PFSK-1 (cell line): Measurements from ENCODE around the gene DDX43.

Experiments used
- POLR2AphosphoS5 ChIP-seq: IDR thresholded peaks from 2 replicates; pipeline ENCODE4 v1.6.1; 2012; ENCODE audit warnings: low read depth, mild to moderate bottlenecking, control low read depth, low read length, moderate library complexity
- SIN3A ChIP-seq: IDR thresholded peaks from 2 replicates; pipeline ENCODE4 v1.6.1; 2012; ENCODE audit warnings: mild to moderate bottlenecking, low read length, moderate library complexity, borderline replicate concordance; ENCODE audit not compliant: insufficient read depth
- TAF1 ChIP-seq: IDR thresholded peaks from 2 replicates; pipeline ENCODE4 v1.6.1; 2012; ENCODE audit warnings: low read length, control low read depth, borderline replicate concordance; ENCODE audit not compliant: insufficient read depth
- TF ChIP-seq, protein P1 (sequence below), 2 experiments: IDR thresholded peaks; 2 replicates each; pipeline versions ENCODE4 v1.6.1 to v1.8.0; 2011 to 2012; ENCODE audit warnings: low read depth in 2 of 2, low read length in 2 of 2, control low read depth in 1 of 2, inconsistent platforms in 1 of 2, mild to moderate bottlenecking in 1 of 2, moderate library complexity in 1 of 2; ENCODE audit not compliant: insufficient read depth in 1 of 2

DNA sequence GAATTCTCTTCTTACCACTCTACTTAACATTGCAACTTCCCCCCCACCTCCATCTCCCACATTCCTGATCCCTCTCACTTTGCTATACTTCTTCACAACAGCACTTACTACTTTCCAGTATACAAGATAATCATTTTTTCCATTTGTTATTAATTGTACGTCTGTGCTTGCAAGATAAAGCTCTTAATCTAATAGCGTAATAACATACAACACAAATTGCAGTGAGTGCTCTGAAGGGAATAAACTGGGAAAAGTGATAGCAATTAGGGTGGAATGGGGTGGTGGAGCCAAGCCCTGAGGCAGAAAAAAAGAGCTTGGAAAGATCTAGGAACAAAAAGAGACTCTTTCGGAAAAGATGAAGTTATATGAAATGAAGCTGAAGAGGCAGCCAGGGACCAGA lies 48.9 kb downstream of the DDX43 start:
- TF ChIP-seq POLR2AphosphoS5 (no peak), TAF1 (no peak), SIN3A (no peak)
- TF ChIP-seq, protein P1, sequence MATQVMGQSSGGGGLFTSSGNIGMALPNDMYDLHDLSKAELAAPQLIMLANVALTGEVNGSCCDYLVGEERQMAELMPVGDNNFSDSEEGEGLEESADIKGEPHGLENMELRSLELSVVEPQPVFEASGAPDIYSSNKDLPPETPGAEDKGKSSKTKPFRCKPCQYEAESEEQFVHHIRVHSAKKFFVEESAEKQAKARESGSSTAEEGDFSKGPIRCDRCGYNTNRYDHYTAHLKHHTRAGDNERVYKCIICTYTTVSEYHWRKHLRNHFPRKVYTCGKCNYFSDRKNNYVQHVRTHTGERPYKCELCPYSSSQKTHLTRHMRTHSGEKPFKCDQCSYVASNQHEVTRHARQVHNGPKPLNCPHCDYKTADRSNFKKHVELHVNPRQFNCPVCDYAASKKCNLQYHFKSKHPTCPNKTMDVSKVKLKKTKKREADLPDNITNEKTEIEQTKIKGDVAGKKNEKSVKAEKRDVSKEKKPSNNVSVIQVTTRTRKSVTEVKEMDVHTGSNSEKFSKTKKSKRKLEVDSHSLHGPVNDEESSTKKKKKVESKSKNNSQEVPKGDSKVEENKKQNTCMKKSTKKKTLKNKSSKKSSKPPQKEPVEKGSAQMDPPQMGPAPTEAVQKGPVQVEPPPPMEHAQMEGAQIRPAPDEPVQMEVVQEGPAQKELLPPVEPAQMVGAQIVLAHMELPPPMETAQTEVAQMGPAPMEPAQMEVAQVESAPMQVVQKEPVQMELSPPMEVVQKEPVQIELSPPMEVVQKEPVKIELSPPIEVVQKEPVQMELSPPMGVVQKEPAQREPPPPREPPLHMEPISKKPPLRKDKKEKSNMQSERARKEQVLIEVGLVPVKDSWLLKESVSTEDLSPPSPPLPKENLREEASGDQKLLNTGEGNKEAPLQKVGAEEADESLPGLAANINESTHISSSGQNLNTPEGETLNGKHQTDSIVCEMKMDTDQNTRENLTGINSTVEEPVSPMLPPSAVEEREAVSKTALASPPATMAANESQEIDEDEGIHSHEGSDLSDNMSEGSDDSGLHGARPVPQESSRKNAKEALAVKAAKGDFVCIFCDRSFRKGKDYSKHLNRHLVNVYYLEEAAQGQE (IDR thresholded peaks at IDR 0.05; ENCODE audit: insufficient read depth in 1 of 2, low read depth in 2 of 2, low read length in 2 of 2), result no peak
